GM12878 (cell line): ENCODE measurements around the gene CCNB1. TPM values are rescaled to one million over a fixed set of nuclear protein-coding genes. Genes with fewer than 3 reads are reported as not detected.

ENCODE experiments used
- ATAC-seq: fragments of 200-7000 bp; cut with Tn5 transposase; 3 replicates; pipeline ENCODE4 v1.9.1; 2020; ENCODE audit warnings: mild to moderate bottlenecking, moderate library complexity
- BruUV-seq: library from RNA; stranded (reverse); fragments of 400-500 nt; replicated peaks from 2 replicates; lab custom pipeline; 2021; lab: Mats Ljungman, UMichigan
- CTCF ChIA-PET: fragments of 300-600 bp; sonication (Branson Sonifier 250); formaldehyde crosslinking; extraction: SDS; loops from one replicate; lab custom pipeline; 2021; ENCODE audit warnings: inconsistent platforms; lab: Yijun Ruan, JAX
- POLR2A ChIA-PET: fragments of 350-600 bp; formaldehyde crosslinking; extraction: SDS; loops from one replicate; lab custom pipeline; 2021; ENCODE audit warnings: inconsistent platforms; lab: Charles Lee
- RAD21 ChIA-PET: fragments of 300-600 bp; sonication (Branson Sonifier 250); formaldehyde crosslinking; loops from one replicate; lab custom pipeline; 2023; ENCODE audit warnings: antibody characterized with exemption; ENCODE audit not compliant: unreplicated experiment; lab: Charles Lee
- SMC1A ChIA-PET: fragments of 300-600 bp; sonication (Branson Sonifier 250); formaldehyde crosslinking; loops from one replicate; lab custom pipeline; 2023; ENCODE audit not compliant: unreplicated experiment, uncharacterized antibody; lab: Charles Lee
- DNase-seq: peaks from one replicate; pipeline ENCODE4 v3.0.0-alpha.2; 2011; ENCODE audit warnings: low read depth, low spot score
- FAIRE-seq: peaks from 3 replicates; lab custom pipeline; 2011; peaks lifted over from hg19 to GRCh38; lab: Jason Lieb, UNC
- H2AFZ ChIP-seq: 2 replicates; pipeline ENCODE4 v1.6.0; 2011; ENCODE audit warnings: low read depth, low read length, control low read depth; ENCODE audit not compliant: control insufficient read depth
- H3K27ac ChIP-seq: 2 replicates; pipeline ENCODE4 v1.5.1; 2011; ENCODE audit warnings: control low read depth; ENCODE audit not compliant: control insufficient read depth, insufficient read depth
- H3K27me3 ChIP-seq, 2 experiments: replicated peaks in 1 of 2; 2 replicates each; pipeline versions ENCODE4 v1.6.0 to v1.6.1; 2011; ENCODE audit warnings: low read length in 1 of 2; ENCODE audit not compliant: control insufficient read depth in 2 of 2, insufficient read depth in 2 of 2
- H3K36me3 ChIP-seq, 2 experiments: 2 replicates each; pipeline ENCODE4 v1.5.1; 2011; ENCODE audit warnings: low read length in 1 of 2; ENCODE audit not compliant: control insufficient read depth in 2 of 2, insufficient read depth in 2 of 2
- H3K4me1 ChIP-seq: 2 replicates; pipeline ENCODE4 v1.6.1; 2011; ENCODE audit warnings: mild to moderate bottlenecking, low read length, moderate library complexity, mixed read lengths; ENCODE audit not compliant: control insufficient read depth, insufficient read depth
- H3K4me2 ChIP-seq: 2 replicates; pipeline ENCODE4 v1.6.0; 2011; ENCODE audit warnings: control low read depth; ENCODE audit not compliant: control insufficient read depth, insufficient read depth
- H3K4me3 ChIP-seq: fragments of 200-600 bp; sonication (generic); 2 replicates; pipeline ENCODE4 v1.5.1; 2016
- H3K79me2 ChIP-seq: 2 replicates; pipeline ENCODE4 v1.6.0; 2011; ENCODE audit warnings: low read length; ENCODE audit not compliant: control insufficient read depth, insufficient read depth
- H3K9ac ChIP-seq: 2 replicates; pipeline ENCODE4 v1.8.0; 2011; ENCODE audit warnings: low read length, control low read depth, mixed read lengths; ENCODE audit not compliant: control insufficient read depth, insufficient read depth
- H3K9me3 ChIP-seq: replicated peaks from 3 replicates; pipeline ENCODE4 v1.5.1; 2011; ENCODE audit warnings: mild to moderate bottlenecking, low read length; ENCODE audit not compliant: control insufficient read depth, insufficient read depth
- H4K20me1 ChIP-seq: 2 replicates; pipeline ENCODE4 v1.6.0; 2011; ENCODE audit not compliant: control insufficient read depth, insufficient read depth
- CREM ChIP-seq: IDR thresholded peaks from 2 replicates; pipeline ENCODE4 v1.6.1; 2014; ENCODE audit warnings: antibody characterized with exemption, low read depth
- FOS ChIP-seq: IDR thresholded peaks from 3 replicates; pipeline ENCODE4 v1.6.1; 2011; ENCODE audit warnings: borderline replicate concordance; ENCODE audit not compliant: insufficient read length; ENCODE audit errors: extremely low read depth
- FOXM1 ChIP-seq: IDR thresholded peaks from 2 replicates; pipeline ENCODE4 v1.6.1; 2012; ENCODE audit warnings: low read depth, mild to moderate bottlenecking, inconsistent platforms, low read length, moderate library complexity
- IKZF1 ChIP-seq: fragments of 450-650 bp; conservative IDR thresholded peaks from 2 replicates; pipeline ENCODE4 v1.6.1; 2017; ENCODE audit warnings: antibody characterized with exemption, mild to moderate bottlenecking
- KLF5 ChIP-seq: fragments of 450-650 bp; IDR thresholded peaks from 2 replicates; pipeline ENCODE4 v1.6.1; 2014; ENCODE audit warnings: mild to moderate bottlenecking; ENCODE audit not compliant: partially characterized antibody
- NFIC ChIP-seq: IDR thresholded peaks from 2 replicates; pipeline ENCODE4 v1.6.1; 2012; ENCODE audit warnings: low read depth, mild to moderate bottlenecking, inconsistent platforms, low read length, moderate library complexity
- NRF1 ChIP-seq: conservative IDR thresholded peaks from 2 replicates; pipeline ENCODE4 v1.6.1; 2011; ENCODE audit warnings: mild to moderate bottlenecking, low read depth, low read length, improper control_type of control experiment
- POLR2AphosphoS5 ChIP-seq: IDR thresholded peaks from 2 replicates; pipeline ENCODE4 v1.6.1; 2011; ENCODE audit warnings: mild to moderate bottlenecking, low read length, inconsistent platforms
- RB1 ChIP-seq: fragments of 450-650 bp; formaldehyde crosslinking; IDR thresholded peaks from 2 replicates; pipeline ENCODE4 v1.6.1; 2017; ENCODE audit warnings: mild to moderate bottlenecking, borderline replicate concordance
- SIN3A ChIP-seq: IDR thresholded peaks from 2 replicates; pipeline ENCODE4 v1.6.1; 2012; ENCODE audit warnings: low read depth, low read length, improper control_type of control experiment
- SP1 ChIP-seq: IDR thresholded peaks from one replicate; pipeline ENCODE4 v1.6.1; 2011; ENCODE audit warnings: low read depth, low read length
- TCF12 ChIP-seq: IDR thresholded peaks from 2 replicates; pipeline ENCODE4 v1.6.1; 2011; ENCODE audit warnings: low read depth, mild to moderate bottlenecking, low read length
- YBX1 ChIP-seq: fragments of 450-650 bp; IDR thresholded peaks from 2 replicates; pipeline ENCODE4 v1.6.1; 2016; ENCODE audit warnings: antibody characterized with exemption
- ZSCAN29 ChIP-seq: fragments of 450-650 bp; IDR thresholded peaks from 2 replicates; pipeline ENCODE4 v1.6.1; 2017; ENCODE audit warnings: mild to moderate bottlenecking, moderate library complexity
- WGBS: methylation state at CpG from one replicate; pipeline ENCODE4 v1.1.6; 2016; ENCODE audit warnings: low lambda C conversion rate; ENCODE audit not compliant: insufficient replicate concordance, insufficient coverage; ENCODE audit errors: missing lambda C conversion rate; 5-methylcytosine and 5-hydroxymethylcytosine counted together
- in situ Hi-C: fragments of 300-500 bp; cut with MboI; formaldehyde crosslinking; loops from 9 replicates; pipeline ENCODE4 v1.14.3; 2018; ENCODE audit warnings: mixed read lengths
- intact Hi-C: fragments of 100-400 bp; cut with micrococcal nuclease; formaldehyde crosslinking; loops from one replicate; pipeline ENCODE4 v1.14.2; 2022; ENCODE audit not compliant: unreplicated experiment
- polyA plus RNA-seq, 11 experiments: library from polyadenylated mRNA; depleted of rRNA in 4 of 11; unstranded in 6 of 11; stranded (reverse) in 5 of 11; fragments of >200 nt; fragmentation: Nextera tagmentation in 4 of 11; fragmentation: Illumina TruSeq in 1 of 11; extraction: Ambion mirVana in 4 of 11; extraction: Trizol in 1 of 11; gene quantifications; 1 replicate in 1 of 11; 2 replicates in 10 of 11; pipeline versions ENCODE4 v1.2.1 to v1.2.3, GENCODE V29; 2011 to 2016; ENCODE audit warnings: inconsistent platforms in 2 of 11, missing spikeins in 2 of 11, low read depth in 1 of 11
- total RNA-seq, 4 experiments: library from RNA; depleted of rRNA in 3 of 4; stranded (reverse); fragments of >200 nt in 3 of 4; fragmentation: Illumina TruSeq in 1 of 4; extraction: Trizol in 1 of 4; gene quantifications; 2 replicates each; pipeline versions ENCODE4 v1.2.1 to v1.2.3, GENCODE V29; 2013 to 2021
- TF ChIP-seq, protein P1 (sequence below): fragments of 450-650 bp; formaldehyde crosslinking; IDR thresholded peaks from 2 replicates; pipeline ENCODE4 v1.5.0; 2022; ENCODE audit warnings: mild to moderate bottlenecking, missing genetic modification characterization
- TF ChIP-seq, protein P2 (sequence below): fragments of 450-650 bp; IDR thresholded peaks from 2 replicates; pipeline ENCODE4 v1.6.1; 2016; ENCODE audit warnings: mild to moderate bottlenecking, moderate library complexity, borderline replicate concordance

The CCNB1 gene
- total and polyA plus RNA-seq, 10 of the 15 experiments (the other 5 are each of a cell fraction or from before 2014, with no cell fraction given) = 148 to 403 (median 210) TPM

DNA sequence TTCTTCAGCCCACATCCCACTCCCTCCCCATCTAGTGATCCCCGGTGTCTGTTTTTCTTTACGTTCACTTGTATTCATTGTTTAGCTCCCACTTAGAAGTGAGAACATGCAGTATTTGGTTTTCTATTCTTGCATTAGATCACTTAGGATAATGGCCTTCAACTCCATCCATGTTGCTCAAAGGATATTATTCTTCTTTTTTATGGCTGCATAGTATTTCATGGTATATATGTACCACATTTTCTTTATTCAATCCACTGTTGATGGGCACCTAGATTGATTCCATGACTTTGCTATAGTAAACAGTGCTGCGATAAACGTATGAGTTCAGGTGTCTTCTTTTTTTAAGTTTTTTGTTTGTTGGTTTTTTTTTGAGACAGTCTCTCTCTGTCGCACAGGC lies 29.1 kb upstream of the CCNB1 start:
- POLR2A ChIA-PET = no interaction called here
- Histone ChIP-seq H3K4me2 (no peak overlapping the region), H3K79me2 (no peaks in the 10 kb centered on the region), H2AFZ (no peak overlapping the region), H4K20me1 (no peaks in the 10 kb centered on the region), H3K27ac (no peak overlapping the region), H3K9ac (no peak overlapping the region), H3K4me3 (no peak overlapping the region), H3K27me3 (no peaks in the 10 kb centered on the region), H3K9me3 (no peaks in the 10 kb centered on the region; the same call in 2 of the 3 replicates), H3K36me3 (peaks cover 0 to 2% of the 10 kb centered on the region in 2 experiments; a peak in 1 of 4 replicates), H3K4me1 (peaks cover 6% of the 10 kb centered on the region)
- in situ Hi-C loops = no loop called here
- 93% methylated on average over 5 of the region's 5 CpGs for WGBS
- TF ChIP-seq NRF1 (no peak), POLR2AphosphoS5 (no peak), KLF5 (no peak), CREM (no peak), TCF12 (no peak), FOXM1 (no peak), SP1 (no peak), FOS (no peak), SIN3A (no peak), YBX1 (no peak), ZSCAN29 (no peak), RB1 (no peak), IKZF1 (no peak), NFIC (no peak)
- TF ChIP-seq, protein P1, sequence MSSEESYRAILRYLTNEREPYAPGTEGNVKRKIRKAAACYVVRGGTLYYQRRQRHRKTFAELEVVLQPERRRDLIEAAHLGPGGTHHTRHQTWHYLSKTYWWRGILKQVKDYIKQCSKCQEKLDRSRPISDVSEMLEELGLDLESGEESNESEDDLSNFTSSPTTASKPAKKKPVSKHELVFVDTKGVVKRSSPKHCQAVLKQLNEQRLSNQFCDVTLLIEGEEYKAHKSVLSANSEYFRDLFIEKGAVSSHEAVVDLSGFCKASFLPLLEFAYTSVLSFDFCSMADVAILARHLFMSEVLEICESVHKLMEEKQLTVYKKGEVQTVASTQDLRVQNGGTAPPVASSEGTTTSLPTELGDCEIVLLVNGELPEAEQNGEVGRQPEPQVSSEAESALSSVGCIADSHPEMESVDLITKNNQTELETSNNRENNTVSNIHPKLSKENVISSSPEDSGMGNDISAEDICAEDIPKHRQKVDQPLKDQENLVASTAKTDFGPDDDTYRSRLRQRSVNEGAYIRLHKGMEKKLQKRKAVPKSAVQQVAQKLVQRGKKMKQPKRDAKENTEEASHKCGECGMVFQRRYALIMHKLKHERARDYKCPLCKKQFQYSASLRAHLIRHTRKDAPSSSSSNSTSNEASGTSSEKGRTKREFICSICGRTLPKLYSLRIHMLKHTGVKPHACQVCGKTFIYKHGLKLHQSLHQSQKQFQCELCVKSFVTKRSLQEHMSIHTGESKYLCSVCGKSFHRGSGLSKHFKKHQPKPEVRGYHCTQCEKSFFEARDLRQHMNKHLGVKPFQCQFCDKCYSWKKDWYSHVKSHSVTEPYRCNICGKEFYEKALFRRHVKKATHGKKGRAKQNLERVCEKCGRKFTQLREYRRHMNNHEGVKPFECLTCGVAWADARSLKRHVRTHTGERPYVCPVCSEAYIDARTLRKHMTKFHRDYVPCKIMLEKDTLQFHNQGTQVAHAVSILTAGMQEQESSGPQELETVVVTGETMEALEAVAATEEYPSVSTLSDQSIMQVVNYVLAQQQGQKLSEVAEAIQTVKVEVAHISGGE = no peak
- TF ChIP-seq, protein P2, sequence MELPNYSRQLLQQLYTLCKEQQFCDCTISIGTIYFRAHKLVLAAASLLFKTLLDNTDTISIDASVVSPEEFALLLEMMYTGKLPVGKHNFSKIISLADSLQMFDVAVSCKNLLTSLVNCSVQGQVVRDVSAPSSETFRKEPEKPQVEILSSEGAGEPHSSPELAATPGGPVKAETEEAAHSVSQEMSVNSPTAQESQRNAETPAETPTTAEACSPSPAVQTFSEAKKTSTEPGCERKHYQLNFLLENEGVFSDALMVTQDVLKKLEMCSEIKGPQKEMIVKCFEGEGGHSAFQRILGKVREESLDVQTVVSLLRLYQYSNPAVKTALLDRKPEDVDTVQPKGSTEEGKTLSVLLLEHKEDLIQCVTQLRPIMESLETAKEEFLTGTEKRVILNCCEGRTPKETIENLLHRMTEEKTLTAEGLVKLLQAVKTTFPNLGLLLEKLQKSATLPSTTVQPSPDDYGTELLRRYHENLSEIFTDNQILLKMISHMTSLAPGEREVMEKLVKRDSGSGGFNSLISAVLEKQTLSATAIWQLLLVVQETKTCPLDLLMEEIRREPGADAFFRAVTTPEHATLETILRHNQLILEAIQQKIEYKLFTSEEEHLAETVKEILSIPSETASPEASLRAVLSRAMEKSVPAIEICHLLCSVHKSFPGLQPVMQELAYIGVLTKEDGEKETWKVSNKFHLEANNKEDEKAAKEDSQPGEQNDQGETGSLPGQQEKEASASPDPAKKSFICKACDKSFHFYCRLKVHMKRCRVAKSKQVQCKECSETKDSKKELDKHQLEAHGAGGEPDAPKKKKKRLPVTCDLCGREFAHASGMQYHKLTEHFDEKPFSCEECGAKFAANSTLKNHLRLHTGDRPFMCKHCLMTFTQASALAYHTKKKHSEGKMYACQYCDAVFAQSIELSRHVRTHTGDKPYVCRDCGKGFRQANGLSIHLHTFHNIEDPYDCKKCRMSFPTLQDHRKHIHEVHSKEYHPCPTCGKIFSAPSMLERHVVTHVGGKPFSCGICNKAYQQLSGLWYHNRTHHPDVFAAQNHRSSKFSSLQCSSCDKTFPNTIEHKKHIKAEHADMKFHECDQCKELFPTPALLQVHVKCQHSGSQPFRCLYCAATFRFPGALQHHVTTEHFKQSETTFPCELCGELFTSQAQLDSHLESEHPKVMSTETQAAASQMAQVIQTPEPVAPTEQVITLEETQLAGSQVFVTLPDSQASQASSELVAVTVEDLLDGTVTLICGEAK = no peak
- SMC1A ChIA-PET = interaction anchor here (0.6 to 0.7 kb wide), 2 partner anchors 258 to 1997 kb away, joined by 3 to 4 read pairs; no protein-coding TSS in a partner anchor
- FAIRE-seq = no peak
- intact Hi-C loops = no loop called here
- no TSS peak for BruUV-seq
- RAD21 ChIA-PET = no interaction called here
- no peak for DNase-seq
- CTCF ChIA-PET = no interaction called here
- ATAC-seq = no peak
